K562 (cell line): ENCODE results near the gene OCA2. TPM values are rescaled to one million over a fixed set of nuclear protein-coding genes. Genes with fewer than 3 reads are reported as not detected.
A peak's percentile ranks its signal among the peaks of the same experiment; 100 is the strongest.

Experiments used
- ATAC-seq: fragments of 200-7000 bp; cut with Tn5 transposase; 3 replicates; pipeline ENCODE4 v1.9.1; 2020; ENCODE audit warnings: moderate library complexity
- BruUV-seq: library from RNA; stranded (reverse); fragments of 400-500 nt; replicated peaks from 2 replicates; lab custom pipeline; 2021; lab: Mats Ljungman, UMichigan
- CTCF ChIA-PET: fragments of 300-600 bp; formaldehyde crosslinking; extraction: SDS; loops from one replicate; lab custom pipeline; 2021; ENCODE audit warnings: low intra/inter-chr PET ratio; lab: Yijun Ruan, JAX
- POLR2A ChIA-PET: fragments of 300-600, 350-650 bp; sonication (Branson Sonifier 250); formaldehyde crosslinking; extraction: SDS; loops from one replicate; lab custom pipeline; 2021; ENCODE audit warnings: antibody characterized with exemption, inconsistent platforms; lab: Yijun Ruan, JAX
- DNase-seq, 4 experiments: peaks; one replicate each; pipeline versions ENCODE4 v3.0.0 to v3.0.0-alpha.2; 2011 to 2018; ENCODE audit warnings: low spot score in 3 of 4, mixed read lengths in 3 of 4; ENCODE audit errors: extremely low read depth in 1 of 4
- FAIRE-seq: peaks from 2 replicates; lab custom pipeline; 2011; peaks lifted over from hg19 to GRCh38; lab: Jason Lieb, UNC
- H2AFZ ChIP-seq: 2 replicates; pipeline ENCODE4 v1.6.0; 2011; ENCODE audit warnings: low read depth, low read length, control low read depth, inconsistent platforms
- H3K27ac ChIP-seq: fragments of 200-600 bp; 3 replicates; pipeline ENCODE4 v1.8.0; 2011; ENCODE audit warnings: low read depth, mild to moderate bottlenecking, control low read depth, inconsistent platforms, low read length, moderate library complexity, mixed read lengths; ENCODE audit errors: extremely low read depth
- H3K27me3 ChIP-seq, 2 experiments: fragments of 300-600 bp in 1 of 2; 2 replicates in 1 of 2; 3 replicates in 1 of 2; pipeline versions ENCODE4 v1.6.0 to v1.8.0; 2011; ENCODE audit warnings: inconsistent platforms in 2 of 2, low read length in 2 of 2, mild to moderate bottlenecking in 1 of 2, mixed read lengths in 1 of 2, moderate library complexity in 1 of 2; ENCODE audit not compliant: control insufficient read depth in 2 of 2, insufficient read depth in 2 of 2
- H3K36me3 ChIP-seq: fragments of 300-600 bp; 3 replicates; pipeline ENCODE4 v1.8.0; 2011; ENCODE audit warnings: mild to moderate bottlenecking, low read length, inconsistent platforms; ENCODE audit not compliant: control insufficient read depth, insufficient read depth
- H3K4me1 ChIP-seq, 2 experiments: fragments of 200-600 bp in 1 of 2; replicated peaks in 1 of 2; 2 replicates in 1 of 2; 3 replicates in 1 of 2; pipeline versions ENCODE4 v1.5.1 to v1.8.0; 2011; ENCODE audit warnings: inconsistent platforms in 2 of 2, low read length in 2 of 2, mild to moderate bottlenecking in 1 of 2, mixed read lengths in 1 of 2, moderate library complexity in 1 of 2; ENCODE audit not compliant: control insufficient read depth in 2 of 2, insufficient read depth in 2 of 2
- H3K4me2 ChIP-seq: 2 replicates; pipeline ENCODE4 v1.6.1; 2011; ENCODE audit warnings: low read length, control low read depth, inconsistent platforms, mixed read lengths; ENCODE audit not compliant: insufficient read depth
- H3K4me3 ChIP-seq: fragments of 200-600 bp; sonication (generic), shearing (Covaris generic); 2 replicates; pipeline ENCODE4 v1.5.1; 2016; ENCODE audit warnings: control low read depth, inconsistent platforms
- H3K79me2 ChIP-seq: fragments of 200-600 bp; 3 replicates; pipeline ENCODE4 v1.8.0; 2011; ENCODE audit warnings: low read length, inconsistent platforms; ENCODE audit not compliant: control insufficient read depth, insufficient read depth
- H3K9ac ChIP-seq, 2 experiments: 2 replicates each; pipeline versions ENCODE4 v1.6.0 to v1.6.1; 2011; ENCODE audit warnings: low read depth in 2 of 2, low read length in 2 of 2, control low read depth in 1 of 2, inconsistent platforms in 1 of 2, mild to moderate bottlenecking in 1 of 2, mixed read lengths in 1 of 2; ENCODE audit not compliant: insufficient read depth in 1 of 2
- H3K9me1 ChIP-seq: one replicate; pipeline ENCODE4 v1.6.0; 2011; ENCODE audit warnings: inconsistent platforms, mild to moderate bottlenecking, low read length, moderate library complexity; ENCODE audit not compliant: control insufficient read depth, insufficient read depth
- H3K9me3 ChIP-seq: replicated peaks from 2 replicates; pipeline ENCODE4 v1.5.1; 2011; ENCODE audit warnings: low read depth, low read length, inconsistent platforms; ENCODE audit not compliant: control insufficient read depth, insufficient read depth
- H4K20me1 ChIP-seq: replicated peaks from 2 replicates; pipeline ENCODE4 v1.6.1; 2011; ENCODE audit warnings: low read length, inconsistent platforms, mixed read lengths; ENCODE audit not compliant: control insufficient read depth, insufficient read depth
- CBX2 ChIP-seq: fragments of 200-600 bp; sonication (generic); IDR thresholded peaks from one replicate; pipeline ENCODE4 v1.6.1; 2012; ENCODE audit warnings: mild to moderate bottlenecking, low read length, inconsistent platforms; ENCODE audit not compliant: insufficient read depth, poor library complexity, severe bottlenecking
- DMBX1 ChIP-seq: fragments of 250-450 bp; sonication (Bioruptor Pico); IDR thresholded peaks from 2 replicates; pipeline ENCODE4 v1.8.0; 2022; ENCODE audit warnings: inconsistent platforms, mild to moderate bottlenecking, moderate library complexity, borderline replicate concordance
- E2F8 ChIP-seq: fragments of 450-650 bp; IDR thresholded peaks from 2 replicates; pipeline ENCODE4 v1.7.1; 2018; ENCODE audit warnings: mild to moderate bottlenecking, low read depth; ENCODE audit not compliant: partially characterized antibody
- FUS ChIP-seq: fragments of 200-400 bp; formaldehyde crosslinking; optimal IDR thresholded peaks from 2 replicates; pipeline ENCODE3; 2017; ENCODE audit warnings: low read depth, low read length
- HEY1 ChIP-seq: fragments of 250-450 bp; sonication (Bioruptor Pico); IDR thresholded peaks from 2 replicates; pipeline ENCODE4 v1.5.0; 2020; ENCODE audit warnings: mild to moderate bottlenecking, moderate library complexity, borderline replicate concordance
- KLF10 ChIP-seq: fragments of 250-450 bp; sonication (Bioruptor Pico); IDR thresholded peaks from 2 replicates; pipeline ENCODE4 v1.6.1; 2021; ENCODE audit warnings: matching md5 sums
- LARP7 ChIP-seq: fragments of 450-650 bp; IDR thresholded peaks from 2 replicates; pipeline ENCODE4 v1.6.1; 2016
- NR2C1 ChIP-seq, 2 experiments: fragments of 450-650 bp; IDR thresholded peaks; 2 replicates each; pipeline ENCODE4 v1.6.1; 2017; ENCODE audit warnings: mild to moderate bottlenecking in 2 of 2, antibody characterized with exemption in 1 of 2, inconsistent platforms in 1 of 2, missing compliant biosample characterization in 1 of 2, missing genetic modification characterization in 1 of 2
- PTBP1 ChIP-seq: fragments of 200-400 bp; formaldehyde crosslinking; IDR thresholded peaks from 2 replicates; pipeline ENCODE4 v1.6.1; 2017; ENCODE audit warnings: low read depth, low read length
- RBM22 ChIP-seq: fragments of 200-400 bp; formaldehyde crosslinking; IDR thresholded peaks from 2 replicates; pipeline ENCODE4 v1.6.1; 2018; ENCODE audit warnings: low read length, low read depth; ENCODE audit not compliant: poor library complexity, severe bottlenecking
- RFX1 ChIP-seq: fragments of 450-650 bp; IDR thresholded peaks from 2 replicates; pipeline ENCODE4 v1.6.1; 2016; ENCODE audit warnings: mild to moderate bottlenecking, moderate library complexity
- SREBF1 ChIP-seq: fragments of 150-350 bp; IDR thresholded peaks from 2 replicates; pipeline ENCODE4 v1.6.1; 2014; ENCODE audit warnings: antibody characterized with exemption, low read depth, low read length, borderline replicate concordance
- ZNF23 ChIP-seq: fragments of 250-450 bp; sonication (Bioruptor Pico); IDR thresholded peaks from 2 replicates; pipeline ENCODE4 v1.4.0; 2020; ENCODE audit warnings: mild to moderate bottlenecking
- ZNF766 ChIP-seq: fragments of 200-800 bp; sonication (Bioruptor generic); conservative IDR thresholded peaks from 2 replicates; pipeline ENCODE4 v1.6.1; 2016; ENCODE audit warnings: missing genetic modification characterization, missing compliant biosample characterization
- WGBS: fragments of 100-300 bp; shearing (Covaris generic); methylation state at CpG from one replicate; pipeline ENCODE4 v1.1.6; 2016; ENCODE audit warnings: low coverage, mixed read lengths; ENCODE audit not compliant: insufficient coverage; ENCODE audit errors: missing lambda C conversion rate; 5-methylcytosine and 5-hydroxymethylcytosine counted together
- in situ Hi-C: fragments of 300-500 bp; cut with MboI; formaldehyde crosslinking; loops from 4 replicates; pipeline ENCODE4 v1.15.0; 2018; ENCODE audit warnings: inconsistent platforms, mixed read lengths
- intact Hi-C: fragments of 100-400 bp; cut with micrococcal nuclease; formaldehyde crosslinking; loops from 2 replicates; pipeline ENCODE4 v1.14.2; 2022
- polyA plus RNA-seq, 8 experiments: library from polyadenylated mRNA; depleted of rRNA in 4 of 8; stranded (reverse) in 5 of 8; unstranded in 3 of 8; fragments of >200 nt; fragmentation: Nextera tagmentation in 2 of 8; fragmentation: Illumina TruSeq in 1 of 8; extraction: Ambion mirVana in 2 of 8; extraction: Trizol in 1 of 8; gene quantifications; 2 replicates each; pipeline versions ENCODE4 v1.2.1 to v1.2.3, GENCODE V29; 2011 to 2014; ENCODE audit warnings: inconsistent platforms in 1 of 8, missing spikeins in 1 of 8
- total RNA-seq, 7 experiments: library from RNA; depleted of rRNA in 6 of 7; stranded (reverse); fragments of >200 nt in 6 of 7; fragmentation: Illumina TruSeq in 2 of 7; extraction: Trizol in 2 of 7; gene quantifications; 2 replicates each; pipeline versions ENCODE4 v1.2.1 to v1.2.3, GENCODE V29; 2011 to 2021; ENCODE audit warnings: low replicate concordance in 1 of 7

OCA2 gene
- total and polyA plus RNA-seq, 9 of the 15 experiments (the other 6 are each of a cell fraction or from before 2014, with no cell fraction given), result 0.07 to 0.59 (median 0.17) TPM; not detected in 1

GRCh38 chr15:27784107-27784506, 315.0 kb downstream of the OCA2 start:
- no peaks in the 10 kb centered on the region for H3K9me1 ChIP-seq
- TF ChIP-seq DMBX1 (no peak), RFX1 (peak; percentile 69)
- H3K27me3 ChIP-seq, result no peaks in the 10 kb centered on the region
- H4K20me1 ChIP-seq, result no peaks in the 10 kb centered on the region
- no peaks in the 10 kb centered on the region for H3K9me3 ChIP-seq
- BruUV-seq, result no TSS peak
- in situ Hi-C loops, result no loop called here
- H2AFZ ChIP-seq, result no peak overlapping the region
- ChIA-PET CTCF (no interaction called here), POLR2A (no interaction called here)
- no peak overlapping the region for H3K9ac ChIP-seq
- WGBS, result 1% methylated on average over 6 of the region's 6 CpGs
- FAIRE-seq (no peak), DNase-seq (no peak), ATAC-seq (no peak)
- intact Hi-C loops, result no loop called here
- H3K4me1 ChIP-seq, result no peaks in the 10 kb centered on the region
- H3K4me3 ChIP-seq, result no peak overlapping the region
- H3K27ac ChIP-seq, result no peak overlapping the region
- no peak overlapping the region for H3K4me2 ChIP-seq
- H3K36me3 ChIP-seq, result no peaks in the 10 kb centered on the region
- no peaks in the 10 kb centered on the region for H3K79me2 ChIP-seq

DNA sequence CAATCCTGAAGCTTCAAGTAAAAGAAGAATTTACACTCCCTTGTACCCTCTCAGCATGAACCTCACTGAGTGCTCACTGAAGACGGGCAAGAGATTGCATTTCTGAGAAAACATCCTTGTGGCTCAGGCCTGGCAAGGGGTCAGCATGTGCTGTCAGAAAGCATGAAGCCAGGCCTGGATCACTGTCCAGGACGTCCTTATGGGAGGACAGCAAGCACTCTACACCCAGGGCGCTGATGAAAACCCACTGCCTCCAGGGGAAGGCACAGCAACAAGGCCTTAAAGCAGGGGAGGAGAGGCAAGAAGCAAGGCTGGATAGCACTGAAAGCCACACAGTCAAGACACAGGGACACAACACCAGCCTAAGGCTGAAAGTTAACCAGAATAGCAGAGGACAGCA, 315.4 kb downstream of the OCA2 start:
- POLR2A ChIA-PET, result no interaction called here
- H2AFZ ChIP-seq, result no peak overlapping the region
- H3K9ac ChIP-seq, result no peak overlapping the region
- CTCF ChIA-PET, result no interaction called here
- no peaks in the 10 kb centered on the region for H3K79me2 ChIP-seq
- intact Hi-C loops (no loop called here), in situ Hi-C loops (no loop called here)
- H3K4me2 ChIP-seq, result no peak overlapping the region
- no peaks in the 10 kb centered on the region for H3K4me1 ChIP-seq
- H3K27ac ChIP-seq, result no peak overlapping the region
- BruUV-seq, result no TSS peak
- ATAC-seq (no peak), FAIRE-seq (no peak), DNase-seq (no peak)
- H4K20me1 ChIP-seq, result no peaks in the 10 kb centered on the region
- H3K9me3 ChIP-seq, result no peaks in the 10 kb centered on the region
- 0% methylated on average over 3 of the region's 3 CpGs for WGBS
- H3K9me1 ChIP-seq, result no peaks in the 10 kb centered on the region
- no peaks in the 10 kb centered on the region for H3K36me3 ChIP-seq
- H3K4me3 ChIP-seq, result no peak overlapping the region
- H3K27me3 ChIP-seq, result no peaks in the 10 kb centered on the region
- TF ChIP-seq FUS, result no peak
- no peak for TF ChIP-seq PTBP1
- TF ChIP-seq RFX1, result no peak
- TF ChIP-seq ZNF23, result no peak
- TF ChIP-seq RBM22, result no peak
- no peak for TF ChIP-seq KLF10 (CRISPR knock-in tag)
- no peak for TF ChIP-seq E2F8
- TF ChIP-seq HEY1 (CRISPR knock-in tag), result no peak
- TF ChIP-seq ZNF766 (CRISPR knock-in tag), result no peak
- TF ChIP-seq NR2C1 (IDR thresholded peaks at IDR 0.05), result no peak
- no peak for TF ChIP-seq NR2C1 (tag; IDR thresholded peaks at IDR 0.05)
- TF ChIP-seq CBX2, result no peak
- no peak for TF ChIP-seq SREBF1
- no peak for TF ChIP-seq LARP7
